CD4-positive, alpha-beta T cell (primary cell): Measurements from ENCODE around the gene MAS1. TPM values are rescaled to one million over a fixed set of nuclear protein-coding genes. Genes with fewer than 3 reads are reported as not detected.
A peak's percentile ranks its signal among the peaks of the same experiment; 100 is the strongest.

Experiments used
- ATAC-seq: fragments of 200-7000 bp; cut with Tn5 transposase; one replicate; pipeline ENCODE4 v1.10.0; 2022; ENCODE audit warnings: mild to moderate bottlenecking; ENCODE audit not compliant: poor library complexity
- CTCF ChIA-PET: fragments of 350-600 bp; sonication (Branson Sonifier 250); formaldehyde crosslinking; loops from one replicate; lab custom pipeline; 2021; ENCODE audit warnings: antibody characterized with exemption, inconsistent platforms; lab: Charles Lee
- POLR2A ChIA-PET: fragments of 350-600 bp; sonication (Branson Sonifier 250); formaldehyde crosslinking; loops from one replicate; lab custom pipeline; 2021; ENCODE audit warnings: antibody characterized with exemption, inconsistent platforms; lab: Charles Lee
- DNase-seq, 14 experiments: peaks; one replicate each; pipeline ENCODE4 v3.0.0-alpha.2; 2013 to 2020; ENCODE audit warnings: mixed read lengths in 2 of 14
- H3K27ac ChIP-seq, 2 donors: one replicate each; pipeline versions ENCODE4 v1.5.1 to v1.7.0; 2013; ENCODE audit warnings: low read length in 2 of 2, low read depth in 1 of 2, mild to moderate bottlenecking in 1 of 2
- H3K27me3 ChIP-seq, 2 experiments: 1 replicate in 1 of 2; 2 replicates in 1 of 2; pipeline versions ENCODE4 v1.6.1 to v1.7.0; 2013; ENCODE audit warnings: low read length in 2 of 2, control low read depth in 1 of 2, mild to moderate bottlenecking in 1 of 2, moderate library complexity in 1 of 2; ENCODE audit not compliant: insufficient read depth in 2 of 2, control insufficient read depth in 1 of 2
- H3K36me3 ChIP-seq: one replicate; pipeline ENCODE4 v1.6.1; 2013; ENCODE audit warnings: low read length, control low read depth; ENCODE audit not compliant: insufficient read depth
- H3K4me1 ChIP-seq: one replicate; pipeline ENCODE4 v1.6.1; 2013; ENCODE audit warnings: low read length, control low read depth; ENCODE audit not compliant: insufficient read depth
- H3K4me3 ChIP-seq: one replicate; pipeline ENCODE4 v1.5.1; 2013; ENCODE audit warnings: mild to moderate bottlenecking, low read length, moderate library complexity
- H3K9me3 ChIP-seq, 2 experiments: 1 replicate in 1 of 2; 2 replicates in 1 of 2; pipeline versions ENCODE4 v1.6.1 to v1.7.0; 2013; ENCODE audit warnings: low read length in 2 of 2, mild to moderate bottlenecking in 2 of 2, control low read depth in 1 of 2, moderate library complexity in 1 of 2; ENCODE audit not compliant: control insufficient read depth in 1 of 2, insufficient read depth in 1 of 2
- H3K27ac Mint-ChIP-seq: one replicate; pipeline ENCODE4 v1.8.0; 2020; ENCODE audit warnings: mixed read lengths
- H3K27me3 Mint-ChIP-seq: one replicate; pipeline ENCODE4 v1.8.0; 2021; ENCODE audit warnings: mixed read lengths
- H3K36me3 Mint-ChIP-seq: one replicate; pipeline ENCODE4 v1.8.0; 2021; ENCODE audit warnings: low read depth, mixed read lengths
- H3K4me1 Mint-ChIP-seq: one replicate; pipeline ENCODE4 v1.8.0; 2021; ENCODE audit warnings: low read depth, mixed read lengths
- H3K4me3 Mint-ChIP-seq: one replicate; pipeline ENCODE4 v1.8.0; 2020; ENCODE audit warnings: mild to moderate bottlenecking, mixed read lengths
- H3K9me3 Mint-ChIP-seq: one replicate; pipeline ENCODE4 v1.8.0; 2020; ENCODE audit warnings: mixed read lengths
- CTCF ChIP-seq: fragments of 200-600 bp; IDR thresholded peaks from one replicate; pipeline ENCODE4 v1.8.0; 2022; ENCODE audit warnings: antibody characterized with exemption, mild to moderate bottlenecking
- intact Hi-C, 2 experiments: fragments of 100-400 bp; cut with DNase I in 1 of 2; cut with micrococcal nuclease in 1 of 2; formaldehyde crosslinking; loops; one replicate each; pipeline versions ENCODE4 v1.15.1 to v1.9.0; 2023 to 2025; cut with DNase I, micrococcal nuclease
- total RNA-seq, 174 experiments: library from RNA in 2 of 174; stranded (reverse) in 2 of 174; gene quantifications; one replicate each; pipeline ENCODE4 v1.2.3 and lab custom pipeline; 2021 to 2026

Gene MAS1
- total RNA-seq, 2 experiments from 2014 or later, result not detected

DNA sequence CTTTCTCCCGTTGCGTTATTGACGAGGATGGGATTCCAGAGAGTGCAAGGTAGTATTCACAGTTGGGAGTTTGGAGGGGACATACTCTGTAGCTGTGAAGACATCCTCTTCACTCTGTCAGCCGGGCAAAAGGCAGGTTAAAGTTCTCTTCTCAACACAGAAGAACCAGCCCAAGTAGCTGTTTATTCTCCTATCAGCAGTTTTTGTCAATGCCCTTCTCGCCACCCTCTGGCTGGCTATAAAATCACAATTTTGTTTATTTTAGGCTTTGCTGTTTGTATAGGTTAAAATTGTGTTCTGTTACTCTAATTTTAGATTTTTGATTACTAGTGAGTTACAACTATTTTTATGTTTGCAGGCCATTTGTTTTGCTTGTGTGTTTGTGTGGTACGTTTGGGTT lies 37.9 kb upstream of the MAS1 start:
- no peaks in the 10 kb centered on the region for H3K4me1 ChIP-seq
- Mint-ChIP-seq H3K27me3 (no peaks in the 10 kb centered on the region), H3K4me1 (peaks cover 4% of the 10 kb centered on the region), H3K4me3 (no peak overlapping the region), H3K36me3 (no peaks in the 10 kb centered on the region), H3K9me3 (peaks cover 10% of the 10 kb centered on the region), H3K27ac (no peak overlapping the region)
- peak in 7 of 14 experiments; percentile 4 to 53 (median 37) for DNase-seq
- intact Hi-C loops, result loop anchor here (1.0 to 5.0 kb wide), 4 partner anchors 61 to 160 kb away; partner anchors contain the start of genes MRPL18 (in 2 of the 2) and SOD2 (in 2 of the 2)
- H3K9me3 ChIP-seq, result peaks cover 6 to 8% of the 10 kb centered on the region in 2 experiments
- POLR2A ChIA-PET, result interaction anchor here (0.5 to 2.3 kb wide), 7 partner anchors 11 to 161 kb away, joined by 3 to 18 read pairs (median 3); partner anchors contain the start of genes ACAT2, MRPL18, TCP1 and WTAP
- H3K27me3 ChIP-seq, result no peaks in the 10 kb centered on the region
- ATAC-seq, result peak; percentile 67
- no peak overlapping the region for H3K27ac ChIP-seq
- TF ChIP-seq CTCF, result peak; percentile 43
- no peaks in the 10 kb centered on the region for H3K36me3 ChIP-seq
- H3K4me3 ChIP-seq, result no peak overlapping the region
- CTCF ChIA-PET, result interaction anchor here (1.9 kb wide), 1 partner anchor 126 kb away, joined by 4 read pairs; no protein-coding TSS in a partner anchor

DNA sequence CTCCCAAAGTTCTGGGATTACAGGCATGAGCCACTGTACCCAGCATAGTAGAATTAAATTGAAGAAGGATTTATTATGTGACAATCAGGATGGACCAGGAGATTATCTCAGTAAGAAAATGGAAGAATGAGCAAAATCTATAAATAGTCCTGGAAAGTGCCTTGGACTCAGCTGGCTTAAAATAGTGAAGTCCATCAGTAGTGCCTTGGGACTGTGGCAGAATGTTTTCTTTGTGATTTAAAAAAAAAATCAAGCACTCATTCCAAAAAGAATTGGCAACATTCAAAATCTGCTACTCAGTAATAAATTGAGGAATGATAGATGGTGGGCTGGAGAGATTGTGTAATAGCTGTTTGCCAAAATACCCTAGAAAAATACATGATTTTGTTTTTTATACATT lies 37.0 kb upstream of the MAS1 start:
- POLR2A ChIA-PET, result interaction anchor here (1.6 kb wide), 1 partner anchor 20 kb away, joined by 6 read pairs; no protein-coding TSS in a partner anchor
- H3K36me3 ChIP-seq, result no peaks in the 10 kb centered on the region
- peaks cover 4% of the 10 kb centered on the region for H3K4me1 Mint-ChIP-seq
- ATAC-seq, result no peak
- H3K27me3 Mint-ChIP-seq, result no peaks in the 10 kb centered on the region
- no peaks in the 10 kb centered on the region for H3K36me3 Mint-ChIP-seq
- intact Hi-C loops, result loop anchor here (1.0 to 5.0 kb wide), 4 partner anchors 61 to 161 kb away; partner anchors contain the start of genes MRPL18 (in 2 of the 2) and SOD2 (in 2 of the 2)
- DNase-seq, result no peak
- H3K4me1 ChIP-seq, result no peaks in the 10 kb centered on the region
- CTCF ChIA-PET, result no interaction called here
- no peak overlapping the region for H3K27ac ChIP-seq
- H3K4me3 ChIP-seq, result no peak overlapping the region
- no peaks in the 10 kb centered on the region for H3K27me3 ChIP-seq
- H3K27ac Mint-ChIP-seq, result no peak overlapping the region
- no peak overlapping the region for H3K4me3 Mint-ChIP-seq
- TF ChIP-seq CTCF, result no peak
- H3K9me3 ChIP-seq, result peaks cover 6 to 8% of the 10 kb centered on the region in 2 experiments
- peaks cover 9% of the 10 kb centered on the region for H3K9me3 Mint-ChIP-seq

DNA sequence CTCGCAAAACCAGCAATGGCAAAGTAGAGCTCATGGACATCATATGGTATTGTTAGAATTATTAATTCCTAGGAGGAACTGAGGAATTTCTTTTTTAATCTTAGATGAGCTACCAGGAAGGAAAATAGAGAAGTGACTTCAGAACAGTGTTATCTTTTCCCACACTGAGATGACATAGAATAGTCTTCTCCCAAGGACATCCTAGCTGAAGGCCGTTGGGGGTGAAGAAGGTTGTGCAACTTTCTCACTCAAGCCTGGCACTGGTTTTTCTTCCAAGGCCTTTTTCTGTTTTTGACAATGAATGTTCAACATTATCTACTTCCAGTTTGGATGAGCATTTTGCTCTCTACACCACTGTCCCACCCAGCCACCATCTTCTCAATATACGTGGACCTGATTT lies 35.8 kb upstream of the MAS1 start:
- H3K27me3 ChIP-seq, result no peaks in the 10 kb centered on the region
- Mint-ChIP-seq H3K4me1 (peaks cover 4% of the 10 kb centered on the region), H3K36me3 (no peaks in the 10 kb centered on the region), H3K4me3 (no peak overlapping the region), H3K27ac (no peak overlapping the region), H3K9me3 (peaks cover 9% of the 10 kb centered on the region), H3K27me3 (no peaks in the 10 kb centered on the region)
- H3K27ac ChIP-seq, result no peak overlapping the region
- ChIA-PET CTCF (interaction anchor here (1.0 kb wide), 1 partner anchor 601 kb away, joined by 4 read pairs; no protein-coding TSS in a partner anchor), POLR2A (no interaction called here)
- intact Hi-C loops, result loop anchor here (5.0 kb wide), 1 partner anchor 63 kb away; the partner anchor contains the start of gene MRPL18 (in 2 of the 2)
- ATAC-seq (no peak), DNase-seq (no peak)
- peaks cover 4 to 6% of the 10 kb centered on the region in 2 experiments for H3K9me3 ChIP-seq
- no peaks in the 10 kb centered on the region for H3K4me1 ChIP-seq
- no peaks in the 10 kb centered on the region for H3K36me3 ChIP-seq
- no peak for TF ChIP-seq CTCF
- no peak overlapping the region for H3K4me3 ChIP-seq
